WTC11 (cell line): ENCODE data around the gene MOB2.

ENCODE experiments used
- CTCF ChIP-seq: fragments of 200-600 bp; IDR thresholded peaks from 2 replicates; pipeline ENCODE4 v1.8.0; 2022; ENCODE audit warnings: antibody characterized with exemption
- ETV6 ChIP-seq: sonication (generic); formaldehyde crosslinking; IDR thresholded peaks from 2 replicates; pipeline ENCODE4 v1.8.1; 2022; ENCODE audit warnings: mild to moderate bottlenecking, missing genetic modification reagents
- NFYB ChIP-seq: sonication (generic); formaldehyde crosslinking; conservative IDR thresholded peaks from 2 replicates; pipeline ENCODE4 v1.8.0; 2022; ENCODE audit warnings: low read depth, missing genetic modification reagents

GRCh38 chr11:1438261-1438966, 48.2 kb downstream of the MOB2 start:
- TF ChIP-seq ETV6 = no peak
- TF ChIP-seq CTCF = no peak
- TF ChIP-seq NFYB = no peak
